HepG2 (cell line): Measurements from ENCODE around the gene ABHD3. TPM values are rescaled to one million over a fixed set of nuclear protein-coding genes. Genes with fewer than 3 reads are reported as not detected.

ENCODE experiments used
- ELF3 ChIP-seq: IDR thresholded peaks from 2 replicates; pipeline ENCODE4 v1.6.1; 2016; ENCODE audit warnings: missing genetic modification reagents, missing compliant biosample characterization
- ETS1 ChIP-seq: sonication (generic); formaldehyde crosslinking; IDR thresholded peaks from 2 replicates; pipeline ENCODE4 v1.4.0; 2020; ENCODE audit warnings: missing genetic modification reagents
- FOXK1 ChIP-seq: sonication (generic); formaldehyde crosslinking; IDR thresholded peaks from 2 replicates; pipeline ENCODE4 v1.4.0; 2020; ENCODE audit warnings: low read depth, missing genetic modification reagents, borderline replicate concordance
- GRHL1 ChIP-seq: sonication (generic); formaldehyde crosslinking; conservative IDR thresholded peaks from 2 replicates; pipeline ENCODE4 v1.8.0; 2022; ENCODE audit warnings: missing genetic modification reagents
- MEF2D ChIP-seq: sonication (generic); formaldehyde crosslinking; IDR thresholded peaks from 2 replicates; pipeline ENCODE4 v1.5.1; 2020; ENCODE audit warnings: mild to moderate bottlenecking, missing genetic modification reagents
- MNT ChIP-seq: fragments of 450-650 bp; IDR thresholded peaks from 2 replicates; pipeline ENCODE4 v1.6.1; 2016
- MXI1 ChIP-seq: IDR thresholded peaks from 3 replicates; pipeline ENCODE4 v1.6.1; 2012; ENCODE audit warnings: low read depth, low read length, inconsistent platforms, borderline replicate concordance
- ONECUT2 ChIP-seq: sonication (generic); formaldehyde crosslinking; IDR thresholded peaks from 2 replicates; pipeline ENCODE4 v1.4.0; 2020; ENCODE audit warnings: missing genetic modification reagents
- PAX8 ChIP-seq: sonication (generic); formaldehyde crosslinking; IDR thresholded peaks from 2 replicates; pipeline ENCODE4 v1.8.0; 2022; ENCODE audit warnings: mild to moderate bottlenecking, missing genetic modification reagents, borderline replicate concordance
- RFX5 ChIP-seq: IDR thresholded peaks from 2 replicates; pipeline ENCODE4 v1.6.1; 2011; ENCODE audit warnings: low read depth, low read length, improper control_type of control experiment
- SMAD9 ChIP-seq: sonication (generic); formaldehyde crosslinking; IDR thresholded peaks from 2 replicates; pipeline ENCODE4 v1.5.1; 2020; ENCODE audit warnings: mild to moderate bottlenecking, missing genetic modification reagents
- SP1 ChIP-seq, 2 experiments: fragments of 450-650 bp in 1 of 2; sonication (generic) in 1 of 2; formaldehyde crosslinking in 1 of 2; IDR thresholded peaks; 2 replicates each; pipeline versions ENCODE4 v1.4.0 to v1.6.1; 2016 to 2020; ENCODE audit warnings: missing genetic modification reagents in 1 of 2
- SYNCRIP ChIP-seq: fragments of 200-400 bp; formaldehyde crosslinking; IDR thresholded peaks from 2 replicates; pipeline ENCODE4 v1.6.1; 2018; ENCODE audit warnings: mild to moderate bottlenecking, low read depth, low read length; ENCODE audit not compliant: insufficient read depth
- TRIM24 ChIP-seq: sonication (generic); formaldehyde crosslinking; IDR thresholded peaks from 2 replicates; pipeline ENCODE4 v1.8.0; 2022; ENCODE audit warnings: mild to moderate bottlenecking, missing genetic modification reagents
- ZGPAT ChIP-seq: IDR thresholded peaks from 2 replicates; pipeline ENCODE4 v1.6.1; 2016; ENCODE audit warnings: mild to moderate bottlenecking
- ZNF225 ChIP-seq: sonication (generic); formaldehyde crosslinking; IDR thresholded peaks from 2 replicates; pipeline ENCODE4 v1.4.0; 2020; ENCODE audit warnings: mild to moderate bottlenecking, missing genetic modification reagents
- ZNF24 ChIP-seq: fragments of 450-650 bp; IDR thresholded peaks from 2 replicates; pipeline ENCODE4 v1.6.1; 2017; ENCODE audit warnings: antibody characterized with exemption, mild to moderate bottlenecking
- ZNF513 ChIP-seq: sonication (generic); formaldehyde crosslinking; conservative IDR thresholded peaks from 2 replicates; pipeline ENCODE4 v1.5.0; 2020; ENCODE audit warnings: missing genetic modification reagents
- ZNF720 ChIP-seq: sonication (generic); formaldehyde crosslinking; IDR thresholded peaks from 2 replicates; pipeline ENCODE4 v1.4.0; 2020; ENCODE audit warnings: missing genetic modification reagents
- ZNF740 ChIP-seq: sonication (generic); formaldehyde crosslinking; IDR thresholded peaks from 2 replicates; pipeline ENCODE4 v1.4.0; 2020; ENCODE audit warnings: missing genetic modification reagents
- ZNF780A ChIP-seq: sonication (generic); formaldehyde crosslinking; IDR thresholded peaks from 2 replicates; pipeline ENCODE4 v1.8.0; 2022; ENCODE audit warnings: mild to moderate bottlenecking, missing genetic modification reagents, moderate library complexity
- polyA plus RNA-seq, 8 experiments: library from polyadenylated mRNA; depleted of rRNA in 3 of 8; stranded (reverse) in 7 of 8; unstranded in 1 of 8; fragments of >200 nt; fragmentation: Illumina TruSeq in 4 of 8; extraction: Trizol in 4 of 8; gene quantifications; 2 replicates each; pipeline versions ENCODE4 v1.2.1 to v1.2.3, GENCODE V29; 2011 to 2016; ENCODE audit warnings: low read depth in 4 of 8, missing spikeins in 1 of 8, mixed read lengths in 1 of 8; ENCODE audit not compliant: insufficient read depth in 1 of 8
- total RNA-seq, 5 experiments: library from RNA; depleted of rRNA; stranded (reverse); fragments of >200 nt; fragmentation: Illumina TruSeq; extraction: Trizol; gene quantifications; 2 replicates each; pipeline ENCODE4 v1.2.3, GENCODE V29; 2016; ENCODE audit warnings: low read depth in 1 of 5

Gene ABHD3
- total and polyA plus RNA-seq, 2 of the 13 experiments (the other 11 are each of a cell fraction or from before 2014, with no cell fraction given) = 32.1 to 40.2 TPM

- TF ChIP-seq ZNF720 = no peak
- no peak for TF ChIP-seq ETS1 (CRISPR knock-in tag)
- TF ChIP-seq SYNCRIP = no peak
- no peak for TF ChIP-seq ZNF513
- TF ChIP-seq MEF2D (CRISPR knock-in tag) = peak; percentile 29; the same call in 1 of the 2 replicates
- no peak for TF ChIP-seq PAX8 (CRISPR knock-in tag)
- TF ChIP-seq ELF3 (CRISPR knock-in tag) = no peak
- TF ChIP-seq ONECUT2 (CRISPR knock-in tag) = no peak
- no peak; the same call in 2 of the 3 replicates for TF ChIP-seq MXI1
- TF ChIP-seq ZNF24 = no peak
- TF ChIP-seq SP1 (IDR thresholded peaks at IDR 0.05) = no peak
- TF ChIP-seq SP1 (CRISPR knock-in tag; IDR thresholded peaks at IDR 0.05) = peak; percentile 82
- TF ChIP-seq GRHL1 = no peak
- TF ChIP-seq ZNF225 (CRISPR knock-in tag) = peak; percentile 63; the same call in 1 of the 2 replicates
- no peak for TF ChIP-seq ZNF780A (CRISPR knock-in tag)
- peak; percentile 25; the same call in 1 of the 2 replicates for TF ChIP-seq FOXK1 (CRISPR knock-in tag)
- peak; percentile 33; the same call in 1 of the 2 replicates for TF ChIP-seq ZNF740 (CRISPR knock-in tag)
- TF ChIP-seq TRIM24 (CRISPR knock-in tag) = no peak
- no peak for TF ChIP-seq SMAD9 (CRISPR knock-in tag)
- no peak for TF ChIP-seq MNT
- TF ChIP-seq RFX5 = no peak
- peak; percentile 64 for TF ChIP-seq ZGPAT (CRISPR knock-in tag)
Observed at GRCh38 chr18:21740538-21741311, 36.2 kb upstream of the ABHD3 start, which contains the start of gene MIB1 (continued).
